Testis (tissue), 3 donors: ENCODE measurements around the gene DCHS1. TPM values are rescaled to one million over a fixed set of nuclear protein-coding genes. Genes with fewer than 3 reads are reported as not detected.

Source experiments
- DNase-seq: peaks from one replicate; pipeline ENCODE4 v3.0.0-alpha.2; 2019
- H3K27ac ChIP-seq, 2 donors: fragments of 200-600 bp; sonication (generic); one replicate each; pipeline ENCODE4 v1.5.1; 2019
- H3K27me3 ChIP-seq: fragments of 200-600 bp; sonication (generic); one replicate; pipeline ENCODE4 v1.5.1; 2019
- H3K36me3 ChIP-seq: fragments of 200-600 bp; sonication (generic); one replicate; pipeline ENCODE4 v1.5.1; 2017; ENCODE audit warnings: low read depth; ENCODE audit errors: missing control alignments
- H3K4me1 ChIP-seq: fragments of 200-600 bp; sonication (generic); one replicate; pipeline ENCODE4 v1.5.1; 2019
- H3K4me3 ChIP-seq, 2 donors: fragments of 200-600 bp; sonication (generic); one replicate each; pipeline ENCODE4 v1.5.1; 2017 to 2019
- H3K9me3 ChIP-seq: fragments of 200-600 bp; sonication (generic); one replicate; pipeline ENCODE4 v1.5.1; 2017
- CTCF ChIP-seq, 3 experiments: fragments of 450-650 bp in 2 of 3; fragments of 200-600 bp in 1 of 3; sonication (generic) in 1 of 3; IDR thresholded peaks; one replicate each; pipeline ENCODE4 v1.5.1; 2016 to 2019; ENCODE audit warnings: antibody characterized with exemption in 3 of 3, mild to moderate bottlenecking in 2 of 3, moderate library complexity in 1 of 3
- POLR2A ChIP-seq: fragments of 450-650 bp; IDR thresholded peaks from one replicate; pipeline ENCODE4 v1.6.1; 2017; ENCODE audit warnings: antibody characterized with exemption, mild to moderate bottlenecking, moderate library complexity
- WGBS, 2 donors: methylation state at CpG; one replicate each; pipeline ENCODE4 v1.1.5; 2018; 5-methylcytosine and 5-hydroxymethylcytosine counted together
- intact Hi-C: fragments of 100-400 bp; cut with DNase I; formaldehyde crosslinking; loops from one replicate; pipeline ENCODE4 v1.15.1; 2023; ENCODE audit warnings: low total_unique reads
- polyA plus RNA-seq: library from polyadenylated mRNA; stranded (reverse); fragments of 350-450 nt; fragmentation: Illumina TruSeq; extraction: RNeasy Lipid Tissue Mini Kit (QIAGEN cat#74804); gene quantifications from one replicate; pipeline ENCODE4 v1.2.3, GENCODE V29; 2014; ENCODE audit warnings: low read depth, low replicate concordance; ENCODE audit not compliant: insufficient read depth
- total RNA-seq, 2 donors: library from RNA; depleted of rRNA; stranded (reverse); fragments of >200 nt; gene quantifications; one replicate each; pipeline ENCODE4 v1.2.3, GENCODE V29; 2016

The DCHS1 gene
- total and polyA plus RNA-seq, 3 donors from 2014 or later, result 7.1 to 14.2 (median 8.8) TPM

- TF ChIP-seq POLR2A, result no peak
- TF ChIP-seq CTCF (IDR thresholded peaks at IDR 0.05), result no peak
- no peaks in the 10 kb centered on the region for H3K27me3 ChIP-seq
- peak overlapping the region in 1 of 2 donors; percentile 1 for H3K27ac ChIP-seq
- no peaks in the 10 kb centered on the region for H3K36me3 ChIP-seq
- DNase-seq, result no peak
- H3K9me3 ChIP-seq, result no peaks in the 10 kb centered on the region
- intact Hi-C loops, result no loop called here
- WGBS, 2 donors, result 56 to 63% methylated on average over 10 of the region's 10 CpGs
- no peak overlapping the region for H3K4me3 ChIP-seq
- H3K4me1 ChIP-seq, result peaks cover 7% of the 10 kb centered on the region
These were observed 20.3 kb downstream of the DCHS1 start for GRCh38 chr11:6635082-6635932.

- DNase-seq, result no peak
- H3K27ac ChIP-seq, result no peak overlapping the region
- 58 to 65% methylated on average over 1 of the region's 1 CpG for WGBS, 2 donors
These were observed 21.1 kb downstream of the DCHS1 start for GRCh38 chr11:6634534-6634933.

GRCh38 chr11:6633422-6634408 lies 21.9 kb downstream of the DCHS1 start:
- Histone ChIP-seq H3K27ac (no peak overlapping the region), H3K4me3 (no peak overlapping the region), H3K4me1 (peaks cover 7% of the 10 kb centered on the region), H3K27me3 (no peaks in the 10 kb centered on the region), H3K36me3 (no peaks in the 10 kb centered on the region), H3K9me3 (no peaks in the 10 kb centered on the region)
- DNase-seq, result no peak
- WGBS, 2 donors, result 93 to 94% methylated on average over 12 to 16 of the region's 16 CpGs
- TF ChIP-seq POLR2A, result no peak
- no peak for TF ChIP-seq CTCF (IDR thresholded peaks at IDR 0.05)
- intact Hi-C loops, result no loop called here

More at GRCh38 chr11:6634534-6634933, 21.1 kb downstream of the DCHS1 start:
- peaks cover 7% of the 10 kb centered on the region for H3K4me1 ChIP-seq
- H3K27me3 ChIP-seq, result no peaks in the 10 kb centered on the region
- H3K4me3 ChIP-seq, result no peak overlapping the region
- intact Hi-C loops, result no loop called here
- H3K36me3 ChIP-seq, result no peaks in the 10 kb centered on the region
- no peaks in the 10 kb centered on the region for H3K9me3 ChIP-seq
- no peak for TF ChIP-seq CTCF (IDR thresholded peaks at IDR 0.05)
- TF ChIP-seq POLR2A, result no peak

- H3K4me1 ChIP-seq, result peaks cover 7% of the 10 kb centered on the region
- 90 to 94% methylated on average over 2 to 29 of the region's 29 CpGs for WGBS, 2 donors
These were observed 23.2 kb downstream of the DCHS1 start for GRCh38 chr11:6632116-6633073.

More at GRCh38 chr11:6632116-6633073, 23.2 kb downstream of the DCHS1 start:
- no peaks in the 10 kb centered on the region for H3K36me3 ChIP-seq
- no peaks in the 10 kb centered on the region for H3K27me3 ChIP-seq
- H3K9me3 ChIP-seq, result no peaks in the 10 kb centered on the region
- intact Hi-C loops, result no loop called here
- TF ChIP-seq POLR2A (no peak), CTCF (IDR thresholded peaks at IDR 0.05) (no peak)
- DNase-seq, result no peak
- H3K27ac ChIP-seq, result no peak overlapping the region
- no peak overlapping the region for H3K4me3 ChIP-seq
